GM18517 (cell line): ENCODE measurements around the gene SLC39A11.
"Not testable (repeated sequence)": the region's sequence is repeated elsewhere in the genome, so short reads cannot be mapped to it uniquely, and the experiment has no call there.

Experiments
- ATAC-seq: cut with Tn5 transposase; IDR thresholded peaks from one replicate; pipeline ENCODE4 v1.9.1; 2021; ENCODE audit warnings: mild to moderate bottlenecking, moderate library complexity; ENCODE audit not compliant: unreplicated experiment

Gene SLC39A11

GRCh38 chr17:72846399-72846798, 246.1 kb downstream of the SLC39A11 start:
- ATAC-seq: no peak

DNA sequence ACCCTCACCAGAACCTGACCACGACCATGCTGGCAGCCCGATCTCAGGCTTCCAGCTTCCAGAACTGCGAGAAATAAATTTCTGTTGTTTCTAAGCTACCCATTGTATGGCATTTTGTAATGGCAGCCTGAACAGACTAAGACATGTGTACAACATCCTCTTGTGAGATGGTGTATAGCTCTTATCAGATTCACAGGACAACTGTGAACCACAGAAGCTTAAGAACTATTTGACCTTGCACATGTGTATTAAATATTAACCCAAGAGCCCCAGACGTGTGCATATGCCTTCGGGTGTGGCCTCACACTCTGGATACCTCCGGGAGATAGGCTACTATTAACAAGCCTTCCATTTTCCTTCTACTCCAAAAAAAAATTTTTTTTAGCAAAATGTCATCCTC, 248.9 kb downstream of the SLC39A11 start:
- ATAC-seq: no peak

DNA sequence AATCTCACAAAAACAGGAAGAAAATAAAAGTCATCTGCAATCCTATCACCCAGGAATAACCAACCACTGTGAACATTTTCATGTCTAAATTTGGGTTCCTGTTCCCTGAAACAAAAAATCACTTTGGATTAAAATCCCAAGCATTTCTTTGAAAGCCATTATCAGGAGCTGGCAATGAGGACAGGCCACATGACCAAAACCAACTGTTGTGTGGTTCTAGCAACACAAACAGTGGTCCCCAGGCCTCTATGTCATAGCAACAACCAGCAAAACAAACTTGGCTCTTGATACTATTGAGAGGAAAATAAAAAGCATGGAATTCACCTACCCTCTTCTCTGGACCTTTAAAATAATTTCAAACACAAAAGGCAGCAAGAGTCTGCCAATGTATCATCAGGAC, 252.5 kb downstream of the SLC39A11 start:
- ATAC-seq: no peak

DNA sequence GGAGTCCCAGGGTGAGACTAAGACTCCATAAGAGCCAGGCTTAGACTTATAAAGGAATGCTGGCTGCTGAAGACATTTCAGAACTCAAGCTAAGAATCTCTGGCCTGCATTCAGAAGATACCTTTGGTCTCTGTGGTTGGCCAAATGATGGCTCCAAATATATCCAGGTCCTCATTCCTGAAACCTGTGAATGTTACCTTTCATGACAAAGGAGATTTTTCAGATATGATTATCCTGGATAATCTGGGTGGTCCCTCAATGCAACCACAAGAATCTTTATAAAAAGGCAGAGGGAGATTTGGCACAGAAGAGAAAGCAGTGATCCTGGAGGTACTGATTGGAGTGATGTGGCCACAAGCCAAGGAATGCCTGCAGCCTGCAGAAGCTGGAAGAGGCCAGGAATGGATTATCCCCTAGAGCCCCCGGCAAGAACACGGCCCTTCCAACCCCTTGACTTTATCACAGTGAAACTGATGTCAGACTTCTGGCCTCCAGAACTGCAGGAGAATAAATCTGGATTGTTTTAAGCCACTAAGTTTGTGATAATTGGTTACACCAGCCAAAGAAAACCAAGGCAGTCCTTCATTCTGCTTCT, 253.3 kb downstream of the SLC39A11 start:
- ATAC-seq: no peak

GRCh38 chr17:72838581-72838980, 253.9 kb downstream of the SLC39A11 start:
- ATAC-seq: no peak

DNA sequence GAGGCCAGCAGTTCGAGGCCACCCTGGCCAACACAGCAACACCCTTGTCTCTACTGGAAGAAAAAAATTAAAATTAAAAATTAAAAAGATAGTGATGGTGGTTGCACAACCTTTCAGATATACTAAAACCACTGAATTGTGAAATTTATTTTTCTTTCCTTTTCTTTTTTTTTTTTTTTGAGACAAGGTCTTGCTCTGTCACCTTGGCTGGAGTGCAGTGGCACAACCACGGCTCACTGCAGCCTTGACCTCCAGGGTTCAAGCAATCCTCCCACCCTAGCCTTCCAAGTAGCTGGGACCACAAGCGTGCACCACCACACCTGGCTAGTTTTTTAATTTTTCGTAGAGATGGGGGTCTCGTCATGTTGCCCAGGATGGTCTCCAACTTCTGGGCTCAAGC, 254.4 kb downstream of the SLC39A11 start:
- no peak for ATAC-seq

DNA sequence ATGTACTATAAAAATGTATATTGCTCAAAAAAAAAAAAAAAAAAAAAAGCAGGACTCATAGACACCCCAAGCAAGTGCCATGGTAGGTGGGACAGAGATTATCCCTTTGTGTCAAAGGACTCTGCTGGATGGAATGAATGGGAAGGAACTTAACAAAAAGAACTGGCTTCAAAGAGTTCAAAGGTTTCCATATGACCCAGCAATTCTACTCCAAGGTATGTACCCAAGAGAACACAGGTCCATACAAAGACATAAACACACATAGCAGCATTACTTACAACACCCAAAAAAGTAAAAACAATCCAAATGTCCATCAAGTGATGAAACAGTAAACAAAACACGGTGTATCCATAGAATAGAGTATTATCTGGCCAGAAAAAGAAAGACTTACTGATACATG, 255.2 kb downstream of the SLC39A11 start:
- no peak for ATAC-seq

DNA sequence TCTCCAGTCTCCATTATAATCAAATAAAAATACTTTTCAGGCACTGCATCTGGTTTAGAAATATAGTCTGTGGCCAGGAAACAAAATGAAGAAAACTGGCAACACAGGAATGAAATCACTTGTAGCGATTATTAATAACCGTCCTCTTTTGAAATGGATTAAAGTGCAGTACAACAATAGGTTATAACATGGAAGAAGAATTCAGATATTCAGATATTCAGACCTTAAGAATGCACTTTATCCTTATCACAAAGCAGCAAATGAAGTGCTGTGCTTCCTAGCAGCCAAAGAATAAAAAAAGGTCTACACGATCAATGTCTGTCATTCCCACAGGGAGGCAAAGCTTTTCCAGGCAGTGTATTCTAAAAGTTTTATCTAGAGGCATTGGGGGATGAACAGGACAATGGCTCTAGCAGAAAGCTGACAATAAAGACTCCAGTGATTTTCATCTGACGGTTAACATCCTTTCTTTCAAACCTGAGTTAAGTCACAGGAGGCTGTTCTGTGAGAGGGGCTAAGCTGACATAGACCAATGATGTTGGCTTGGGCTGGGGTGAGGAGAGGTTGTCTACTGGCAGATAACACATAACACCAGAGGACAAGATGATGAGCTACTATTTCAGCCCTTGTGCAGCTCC, 259.2 kb downstream of the SLC39A11 start:
- no peak for ATAC-seq

GRCh38 chr17:72832306-72832705, 260.2 kb downstream of the SLC39A11 start:
- ATAC-seq: no peak

GRCh38 chr17:72829883-72830282, 262.6 kb downstream of the SLC39A11 start:
- no peak for ATAC-seq

DNA sequence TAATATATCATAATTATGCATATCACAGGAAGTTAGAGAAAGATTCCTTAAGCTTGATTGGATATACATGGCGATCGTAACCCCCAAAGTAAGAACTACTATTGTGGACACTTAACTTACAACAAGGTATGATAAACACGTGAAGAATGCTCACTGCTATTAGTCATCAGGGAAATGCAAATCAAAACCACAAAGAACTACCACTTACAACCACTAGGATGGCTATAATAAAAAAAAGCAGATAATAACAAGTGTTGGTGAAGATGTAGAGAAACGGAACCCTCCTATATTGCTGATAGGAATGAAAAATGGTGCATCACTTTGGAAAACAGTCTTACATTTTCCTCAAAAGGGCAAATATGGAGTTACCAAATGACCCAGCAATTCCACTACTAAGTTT, 265.9 kb downstream of the SLC39A11 start:
- ATAC-seq: no peak

GRCh38 chr17:72826059-72826458, 266.4 kb downstream of the SLC39A11 start:
- ATAC-seq: not testable (repeated sequence)

GRCh38 chr17:72825218-72825617, 267.3 kb downstream of the SLC39A11 start:
- ATAC-seq: no peak

DNA sequence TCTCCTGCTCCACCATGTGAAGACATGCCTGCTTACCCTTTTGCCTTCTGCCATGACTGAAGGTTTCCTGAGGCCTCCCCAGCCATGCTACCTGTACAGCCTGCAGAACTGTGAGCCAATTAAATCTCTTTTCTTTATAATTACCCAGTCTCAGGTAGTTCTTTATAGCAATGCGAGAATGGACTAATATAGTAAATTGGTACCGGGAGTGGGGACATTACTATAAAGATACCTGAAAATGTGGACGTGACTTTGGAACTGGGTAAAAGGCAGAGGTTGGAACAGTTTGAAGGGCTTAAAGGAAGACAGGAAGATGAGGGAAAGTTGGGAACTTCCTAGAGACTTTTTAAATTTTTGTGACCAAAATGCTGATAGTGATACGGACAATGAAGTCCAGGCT, 268.2 kb downstream of the SLC39A11 start:
- ATAC-seq: not testable (repeated sequence)

GRCh38 chr17:72822358-72823023, 270.0 kb downstream of the SLC39A11 start:
- ATAC-seq: no peak

DNA sequence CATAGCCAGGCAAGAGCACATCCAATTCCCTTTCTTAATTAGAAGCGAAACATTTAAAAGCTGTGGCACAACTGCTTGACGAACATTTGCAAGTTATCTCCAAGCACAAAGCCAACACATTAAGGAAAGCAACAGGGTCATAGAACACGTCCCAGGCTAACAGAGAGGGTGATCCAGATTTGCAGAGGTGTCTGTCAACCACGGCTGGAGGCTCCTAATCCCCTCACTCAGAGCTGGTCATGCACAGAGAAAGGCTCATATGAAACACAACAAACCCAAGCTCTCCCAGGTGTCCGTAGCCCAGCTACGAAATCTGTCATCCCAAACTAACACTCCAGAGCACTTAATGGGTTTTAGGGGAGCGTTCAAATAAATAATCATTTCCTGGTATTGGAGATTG, 276.1 kb downstream of the SLC39A11 start:
- ATAC-seq: no peak

GRCh38 chr17:72813481-72813880, 279.0 kb downstream of the SLC39A11 start:
- no peak for ATAC-seq

GRCh38 chr17:72812823-72813222, 279.7 kb downstream of the SLC39A11 start:
- no peak for ATAC-seq

- ATAC-seq: no peak
Measured at GRCh38 chr17:72811976-72812687, 280.4 kb downstream of the SLC39A11 start.

- no peak for ATAC-seq
Measured at GRCh38 chr17:72810991-72811508, 281.4 kb downstream of the SLC39A11 start.

DNA sequence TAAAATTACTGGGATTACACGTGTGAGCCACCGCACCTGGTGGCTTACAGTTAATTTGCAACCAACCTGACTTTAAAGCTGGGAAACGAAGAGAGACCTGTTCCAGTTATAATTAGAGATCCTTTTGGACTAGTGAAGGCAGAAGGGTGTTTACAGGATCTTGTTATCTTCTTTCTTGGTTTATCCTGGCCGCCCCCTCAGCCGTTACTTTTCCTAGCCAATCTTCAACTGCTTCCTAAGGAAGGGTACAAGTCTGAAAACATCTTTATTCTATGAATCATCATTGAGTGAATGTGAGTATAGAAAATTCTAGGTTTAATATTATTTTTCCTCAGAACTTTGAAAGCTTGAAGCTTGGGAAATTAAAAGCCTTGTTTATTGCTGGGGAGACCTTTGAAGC, 286.5 kb downstream of the SLC39A11 start:
- ATAC-seq: no peak
